HG03095 (cell line): Measurements from ENCODE around the gene GOLPH3.
A peak's percentile ranks its signal among the peaks of the same experiment; 100 is the strongest.
"Not testable (repeated sequence)": the region's sequence is repeated elsewhere in the genome, so short reads cannot be mapped to it uniquely, and the experiment has no call there.

Experiments used
- ATAC-seq: cut with Tn5 transposase; IDR thresholded peaks from one replicate; pipeline ENCODE4 v1.9.1; 2021; ENCODE audit warnings: moderate library complexity; ENCODE audit not compliant: unreplicated experiment

Gene GOLPH3

GRCh38 chr5:32100691-32101302 lies 73.3 kb downstream of the GOLPH3 start:
- ATAC-seq = no peak

GRCh38 chr5:32100230-32100629 lies 73.9 kb downstream of the GOLPH3 start:
- no peak for ATAC-seq

GRCh38 chr5:32099486-32100035 lies 74.6 kb downstream of the GOLPH3 start:
- no peak for ATAC-seq

- no peak for ATAC-seq
Measured at GRCh38 chr5:32098890-32099310, 75.2 kb downstream of the GOLPH3 start.

- ATAC-seq = no peak
Measured at GRCh38 chr5:32098291-32098690, 75.8 kb downstream of the GOLPH3 start.

GRCh38 chr5:32096891-32097595 lies 77.1 kb downstream of the GOLPH3 start:
- no peak for ATAC-seq

GRCh38 chr5:32095261-32095671 lies 78.9 kb downstream of the GOLPH3 start:
- ATAC-seq = no peak

GRCh38 chr5:32094691-32095090 lies 79.4 kb downstream of the GOLPH3 start:
- ATAC-seq = no peak

GRCh38 chr5:32092938-32093812 lies 80.9 kb downstream of the GOLPH3 start:
- ATAC-seq = peak; percentile 88

GRCh38 chr5:32090755-32091128 lies 83.4 kb downstream of the GOLPH3 start:
- ATAC-seq = no peak

GRCh38 chr5:32090026-32090754 lies 83.9 kb downstream of the GOLPH3 start:
- no peak for ATAC-seq

GRCh38 chr5:32089146-32090000 lies 84.7 kb downstream of the GOLPH3 start:
- ATAC-seq = no peak

- ATAC-seq = no peak
Measured at GRCh38 chr5:32088214-32088613, 85.9 kb downstream of the GOLPH3 start.

- ATAC-seq = no peak
Measured at GRCh38 chr5:32087086-32088082, 86.7 kb downstream of the GOLPH3 start.

GRCh38 chr5:32083981-32084430 lies 90.1 kb downstream of the GOLPH3 start:
- no peak for ATAC-seq

- ATAC-seq = no peak
Measured at GRCh38 chr5:32082701-32083100, 91.4 kb downstream of the GOLPH3 start.

GRCh38 chr5:32080565-32080964 lies 93.6 kb downstream of the GOLPH3 start:
- ATAC-seq = not testable (repeated sequence)

GRCh38 chr5:32078855-32079254 lies 95.3 kb downstream of the GOLPH3 start:
- ATAC-seq = not testable (repeated sequence)
